Neural cell (in vitro differentiated cells): ENCODE results near the gene TRIO. TPM values are rescaled to one million over a fixed set of nuclear protein-coding genes. Genes with fewer than 3 reads are reported as not detected.

Source experiments
- H2AFZ ChIP-seq: fragments of 200-600, 300-800 bp; sonication (generic), shearing (Covaris generic); 2 replicates; pipeline ENCODE4 v1.6.0; 2014; ENCODE audit warnings: low read depth, mild to moderate bottlenecking, antibody characterized with exemption, low read length, moderate library complexity
- H3F3A ChIP-seq: fragments of 200-600 bp; shearing (Covaris generic); 2 replicates; pipeline ENCODE4 v1.6.1; 2016; ENCODE audit warnings: mild to moderate bottlenecking, moderate library complexity, mixed read lengths, antibody characterized with exemption, low read length; ENCODE audit not compliant: insufficient read depth, poor library complexity, severe bottlenecking
- H3K27ac ChIP-seq: fragments of 200-600, 300-800 bp; sonication (generic), shearing (Covaris generic); 2 replicates; pipeline ENCODE4 v1.5.1; 2014; ENCODE audit warnings: mild to moderate bottlenecking, low read length, moderate library complexity
- H3K27me3 ChIP-seq: fragments of 300-800, 200-600 bp; sonication (generic), shearing (Covaris generic); 2 replicates; pipeline ENCODE4 v1.6.0; 2014; ENCODE audit warnings: mild to moderate bottlenecking, low read depth, low read length, moderate library complexity; ENCODE audit not compliant: insufficient read depth
- H3K36me3 ChIP-seq: fragments of 300-800, 200-600 bp; sonication (generic), shearing (Covaris generic); 2 replicates; pipeline ENCODE4 v1.5.1; 2014; ENCODE audit warnings: mild to moderate bottlenecking, antibody characterized with exemption, low read length, moderate library complexity; ENCODE audit not compliant: insufficient read depth
- H3K4me2 ChIP-seq: fragments of 300-800, 200-600 bp; sonication (generic), shearing (Covaris generic); 2 replicates; pipeline ENCODE4 v1.6.0; 2014; ENCODE audit warnings: mild to moderate bottlenecking, low read length
- H3K4me3 ChIP-seq: fragments of 300-800, 200-600 bp; sonication (generic), shearing (Covaris generic); 2 replicates; pipeline ENCODE4 v1.5.1; 2014; ENCODE audit warnings: mild to moderate bottlenecking, low read length, moderate library complexity
- H3K79me2 ChIP-seq: fragments of 200-600 bp; shearing (Covaris generic); replicated peaks from 2 replicates; pipeline ENCODE4 v1.6.0; 2014; ENCODE audit warnings: mild to moderate bottlenecking, low read length, moderate library complexity; ENCODE audit not compliant: insufficient read depth
- H3K9ac ChIP-seq: fragments of 300-800, 200-600 bp; sonication (generic), shearing (Covaris generic); 2 replicates; pipeline ENCODE4 v1.6.1; 2016; ENCODE audit warnings: mild to moderate bottlenecking, low read length, mixed read lengths
- H3K9me2 ChIP-seq: fragments of 200-600 bp; shearing (Covaris generic); 2 replicates; pipeline ENCODE4 v1.6.1; 2016; ENCODE audit warnings: mild to moderate bottlenecking, low read length, mixed read lengths; ENCODE audit not compliant: insufficient read depth
- H3K9me3 ChIP-seq: fragments of 200-600, 300-800 bp; sonication (generic), shearing (Covaris generic); 2 replicates; pipeline ENCODE4 v1.6.1; 2016; ENCODE audit warnings: mild to moderate bottlenecking, mixed run types, low read length, moderate library complexity, mixed read lengths
- H4K20me1 ChIP-seq: fragments of 200-600 bp; shearing (Covaris generic); 2 replicates; pipeline ENCODE4 v1.6.1; 2016; ENCODE audit warnings: mild to moderate bottlenecking, mixed run types; ENCODE audit not compliant: insufficient read depth
- CTCF ChIP-seq: fragments of 450-650 bp; IDR thresholded peaks from 2 replicates; pipeline ENCODE4 v1.5.1; 2014; ENCODE audit warnings: antibody characterized with exemption, mild to moderate bottlenecking, moderate library complexity; ENCODE audit not compliant: poor library complexity, severe bottlenecking
- MXI1 ChIP-seq: fragments of 450-650 bp; conservative IDR thresholded peaks from 2 replicates; pipeline ENCODE4 v1.6.1; 2014; ENCODE audit warnings: antibody characterized with exemption, mild to moderate bottlenecking; ENCODE audit not compliant: poor library complexity, severe bottlenecking
- POLR2AphosphoS5 ChIP-seq: IDR thresholded peaks from 2 replicates; pipeline ENCODE4 v1.6.1; 2012
- RAD21 ChIP-seq: fragments of 450-650 bp; conservative IDR thresholded peaks from 2 replicates; pipeline ENCODE4 v1.6.1; 2014; ENCODE audit warnings: antibody characterized with exemption, mild to moderate bottlenecking, moderate library complexity
- REST ChIP-seq: IDR thresholded peaks from 2 replicates; pipeline ENCODE4 v1.6.1; 2012; ENCODE audit warnings: borderline replicate concordance
- SMC3 ChIP-seq: fragments of 450-650 bp; conservative IDR thresholded peaks from 2 replicates; pipeline ENCODE4 v1.6.1; 2014; ENCODE audit warnings: antibody characterized with exemption, mild to moderate bottlenecking, moderate library complexity; ENCODE audit not compliant: poor library complexity
- TAF1 ChIP-seq: IDR thresholded peaks from 2 replicates; pipeline ENCODE4 v1.6.1; 2012; ENCODE audit warnings: low read depth
- polyA plus RNA-seq: library from polyadenylated mRNA; depleted of rRNA; stranded (reverse); fragments of >200 nt; gene quantifications from 2 replicates; pipeline ENCODE4 v1.2.3, GENCODE V29; 2014

Gene TRIO
- polyA plus RNA-seq, 1 donor from 2014 or later = 168 TPM

DNA sequence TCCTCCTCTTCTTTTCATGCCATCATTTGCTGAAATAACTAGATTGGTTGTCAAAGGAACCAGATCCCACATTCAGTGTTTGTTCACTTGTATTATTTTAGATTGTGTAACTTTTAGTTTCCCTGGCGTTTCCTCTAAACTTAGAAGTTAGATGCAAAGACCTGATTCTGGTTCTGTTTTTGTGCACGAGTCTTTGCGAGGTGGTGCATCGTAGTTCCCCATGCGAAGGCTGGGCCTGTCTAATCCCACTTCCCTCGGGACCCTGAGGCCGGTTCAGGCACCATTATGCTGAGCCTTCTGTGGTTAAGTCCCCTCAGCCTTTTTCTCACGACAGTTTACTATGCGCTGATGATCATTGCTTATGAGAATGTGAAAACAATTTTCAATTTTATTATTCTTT lies 219.3 kb downstream of the TRIO start:
- no peaks in the 10 kb centered on the region for H3K27me3 ChIP-seq
- no peaks in the 10 kb centered on the region for H4K20me1 ChIP-seq
- peaks cover 16% of the 10 kb centered on the region for H3K36me3 ChIP-seq
- no peak overlapping the region for H3K27ac ChIP-seq
- no peak overlapping the region for H3K9ac ChIP-seq
- no peak overlapping the region for H2AFZ ChIP-seq
- H3K4me2 ChIP-seq = no peak overlapping the region
- no peaks in the 10 kb centered on the region for H3K9me2 ChIP-seq
- H3K9me3 ChIP-seq = no peaks in the 10 kb centered on the region
- no peak for TF ChIP-seq POLR2AphosphoS5
- no peak for TF ChIP-seq REST
- no peak for TF ChIP-seq TAF1
- TF ChIP-seq SMC3 = no peak
- TF ChIP-seq CTCF = no peak
- TF ChIP-seq MXI1 = no peak
- H3K79me2 ChIP-seq = no peaks in the 10 kb centered on the region
- no peak overlapping the region for H3K4me3 ChIP-seq
- H3F3A ChIP-seq = no peaks in the 10 kb centered on the region

GRCh38 chr5:14364096-14364495 lies 221.0 kb downstream of the TRIO start:
- Histone ChIP-seq H3K79me2 (no peaks in the 10 kb centered on the region), H3K36me3 (peaks cover 26% of the 10 kb centered on the region), H3K9me2 (no peaks in the 10 kb centered on the region), H3K9me3 (no peaks in the 10 kb centered on the region), H2AFZ (no peak overlapping the region), H4K20me1 (no peaks in the 10 kb centered on the region), H3K27ac (no peak overlapping the region), H3K27me3 (no peaks in the 10 kb centered on the region), H3F3A (no peaks in the 10 kb centered on the region), H3K4me3 (no peak overlapping the region), H3K9ac (no peak overlapping the region), H3K4me2 (no peak overlapping the region)
- no peak for TF ChIP-seq SMC3
- no peak for TF ChIP-seq RAD21
- no peak for TF ChIP-seq POLR2AphosphoS5
- no peak for TF ChIP-seq REST
- no peak for TF ChIP-seq TAF1
- no peak for TF ChIP-seq CTCF
- TF ChIP-seq MXI1 = no peak
